Measurements from ENCODE around the gene PCBP3.

PCBP3 gene

DNA sequence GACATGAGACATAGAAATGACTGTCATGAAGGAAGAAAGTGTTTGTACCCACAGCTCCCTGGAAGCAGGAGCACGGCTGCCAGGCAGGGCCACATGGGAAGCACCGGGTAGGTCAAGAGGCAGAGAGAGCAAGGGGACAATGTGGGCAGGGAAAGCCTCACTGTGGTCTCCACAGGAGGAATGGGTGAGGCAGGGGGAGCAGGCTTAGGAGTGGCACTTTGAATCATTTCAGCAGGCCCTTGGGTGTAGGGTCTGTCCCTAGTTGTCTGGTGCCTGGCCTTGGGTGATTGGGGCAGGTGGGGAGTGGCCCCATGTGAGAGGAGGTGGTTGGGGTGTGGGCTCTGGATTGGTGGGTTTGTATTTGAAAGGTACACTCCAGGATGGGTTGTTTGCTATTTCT is 83.9 kb downstream of the PCBP3 start:
- no peak for DNase-seq

DNA sequence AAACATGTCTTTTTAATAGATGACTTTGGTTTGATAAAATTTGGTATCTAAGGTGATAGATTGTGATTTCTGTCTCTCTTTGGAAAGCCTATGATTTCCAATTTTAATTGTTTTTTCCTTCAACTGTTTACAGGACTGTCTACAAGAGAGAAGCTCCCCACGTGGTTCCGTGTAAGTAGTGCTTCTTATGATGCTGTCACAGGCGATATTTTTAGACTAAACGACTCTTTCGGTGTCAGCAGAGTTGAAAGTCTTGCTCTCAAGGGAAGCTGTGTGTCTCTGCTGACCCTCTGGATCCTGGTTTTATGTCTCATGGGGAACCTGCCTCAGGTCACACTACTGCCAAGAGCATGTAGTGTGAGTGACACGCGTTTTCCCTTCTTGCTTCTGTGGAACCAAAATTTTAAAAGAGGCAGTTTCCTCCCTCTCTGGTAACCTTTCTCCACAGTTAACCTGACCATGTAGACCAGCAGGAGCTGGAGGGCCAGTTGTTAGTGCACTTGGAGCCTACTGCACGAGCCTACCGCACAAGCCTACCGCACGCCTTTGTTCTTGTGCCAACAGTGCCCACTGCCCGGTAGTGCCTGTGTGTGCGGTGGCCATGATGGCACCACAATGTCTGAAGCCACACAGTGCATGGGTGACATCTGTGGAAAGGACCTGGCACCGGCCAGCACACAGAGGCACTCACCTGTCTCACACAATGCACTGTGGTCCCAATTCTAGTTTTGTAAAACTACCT is 91.9 kb downstream of the PCBP3 start:
- DNase-seq, result no peak

DNA sequence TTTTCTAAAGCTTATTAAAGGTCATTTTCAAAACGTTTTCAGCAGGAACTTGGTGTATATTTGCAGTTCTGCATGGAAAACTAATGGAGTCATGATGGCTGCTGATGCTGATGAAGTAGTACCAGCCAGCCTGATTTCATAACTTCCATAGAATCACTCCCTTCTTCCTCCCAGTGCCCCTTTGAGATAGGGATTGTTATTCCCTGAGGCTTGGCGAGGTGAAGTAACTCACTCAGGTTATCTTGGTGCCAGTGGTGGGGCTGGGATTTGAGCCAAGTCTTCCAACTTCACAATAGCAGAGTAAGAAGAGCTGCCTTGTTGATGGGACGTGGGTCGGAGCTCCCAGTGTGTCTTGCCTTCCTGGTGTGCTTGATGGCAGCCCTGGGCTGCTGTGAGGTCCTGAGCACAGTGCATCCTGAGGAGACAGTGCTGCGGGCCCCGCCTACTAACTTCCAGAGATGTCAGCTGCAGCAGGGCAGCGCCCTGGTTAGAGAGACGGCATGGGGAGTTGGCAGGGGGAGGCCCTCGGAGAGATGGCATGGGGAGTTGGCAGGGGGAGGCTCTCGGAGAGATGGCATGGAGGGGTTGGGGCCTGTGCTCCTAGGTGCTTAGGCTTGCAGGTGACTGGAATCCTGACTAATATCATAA is 92.6 kb downstream of the PCBP3 start:
- DNase-seq, result no peak

DNA sequence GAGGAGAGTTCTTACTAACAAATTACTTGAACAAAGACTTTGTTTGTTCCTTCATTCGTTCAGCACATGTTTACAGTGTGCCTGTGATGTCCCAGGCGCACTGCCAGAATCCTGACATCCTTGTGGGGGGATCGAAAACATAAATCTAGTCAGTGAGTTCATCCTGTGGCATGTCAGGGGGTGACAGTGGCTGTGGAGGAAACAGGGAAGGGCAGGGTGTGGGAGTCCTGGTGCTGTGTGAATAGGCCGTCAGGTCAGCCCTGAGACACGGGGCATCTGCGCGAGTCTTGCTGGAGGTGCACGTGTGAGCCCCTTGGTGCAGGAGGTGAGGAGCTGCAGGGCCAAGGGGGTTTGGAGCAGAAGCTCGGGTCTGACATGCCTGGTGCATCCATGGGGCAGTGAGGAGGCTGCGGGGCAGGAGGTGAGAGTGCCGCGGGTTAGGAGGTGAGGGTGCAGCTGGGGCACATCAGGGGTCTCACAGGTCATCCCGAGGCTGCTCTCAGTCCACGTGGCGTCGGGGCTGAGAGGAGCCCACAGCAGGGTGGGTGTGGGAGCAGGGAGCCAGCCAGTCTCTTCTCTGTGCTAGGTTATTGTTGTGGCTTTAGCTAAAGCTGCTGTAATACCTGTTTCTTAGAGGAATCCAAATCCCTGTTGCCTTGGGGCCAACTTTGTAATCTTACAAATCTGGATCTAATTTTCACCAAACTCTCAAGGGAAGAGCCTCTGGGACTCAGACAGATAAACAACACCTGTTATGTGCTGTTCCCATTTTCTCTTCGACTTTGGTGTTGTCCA is 93.4 kb downstream of the PCBP3 start:
- DNase-seq, result no peak

DNA sequence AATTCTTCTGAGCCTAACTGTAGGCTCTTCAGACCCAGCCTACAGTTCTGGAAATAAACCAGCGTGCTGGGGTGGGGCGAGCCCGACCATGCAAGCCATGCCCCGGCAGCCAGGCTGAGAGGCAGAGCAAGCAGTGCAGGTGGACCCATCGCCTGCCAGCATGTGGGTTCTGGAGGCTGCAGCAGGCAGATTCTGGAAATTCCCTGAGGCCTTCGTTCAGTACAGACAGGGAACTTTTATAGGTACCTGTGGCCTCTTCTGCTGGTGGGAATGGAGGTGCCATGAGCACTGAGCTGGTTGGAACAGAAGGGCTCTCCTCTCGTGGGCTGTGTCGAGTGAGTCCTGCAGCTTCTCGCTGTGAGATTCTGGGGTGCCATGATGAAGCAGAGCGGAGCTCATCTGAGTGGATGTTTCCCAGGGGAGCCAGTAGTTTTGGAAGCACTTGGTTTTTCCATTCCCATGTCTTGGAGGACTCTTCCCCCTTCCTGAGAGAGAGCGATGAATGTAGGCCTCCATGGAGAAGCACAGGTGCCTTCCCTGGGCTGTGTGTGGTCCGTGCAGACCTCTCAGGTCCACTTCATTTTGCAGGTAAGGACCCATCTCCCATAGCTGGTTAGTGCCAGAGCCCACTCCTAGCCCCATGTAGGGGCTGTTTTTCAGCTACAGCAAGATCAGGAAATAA is 94.1 kb downstream of the PCBP3 start:
- DNase-seq, result no peak

DNA sequence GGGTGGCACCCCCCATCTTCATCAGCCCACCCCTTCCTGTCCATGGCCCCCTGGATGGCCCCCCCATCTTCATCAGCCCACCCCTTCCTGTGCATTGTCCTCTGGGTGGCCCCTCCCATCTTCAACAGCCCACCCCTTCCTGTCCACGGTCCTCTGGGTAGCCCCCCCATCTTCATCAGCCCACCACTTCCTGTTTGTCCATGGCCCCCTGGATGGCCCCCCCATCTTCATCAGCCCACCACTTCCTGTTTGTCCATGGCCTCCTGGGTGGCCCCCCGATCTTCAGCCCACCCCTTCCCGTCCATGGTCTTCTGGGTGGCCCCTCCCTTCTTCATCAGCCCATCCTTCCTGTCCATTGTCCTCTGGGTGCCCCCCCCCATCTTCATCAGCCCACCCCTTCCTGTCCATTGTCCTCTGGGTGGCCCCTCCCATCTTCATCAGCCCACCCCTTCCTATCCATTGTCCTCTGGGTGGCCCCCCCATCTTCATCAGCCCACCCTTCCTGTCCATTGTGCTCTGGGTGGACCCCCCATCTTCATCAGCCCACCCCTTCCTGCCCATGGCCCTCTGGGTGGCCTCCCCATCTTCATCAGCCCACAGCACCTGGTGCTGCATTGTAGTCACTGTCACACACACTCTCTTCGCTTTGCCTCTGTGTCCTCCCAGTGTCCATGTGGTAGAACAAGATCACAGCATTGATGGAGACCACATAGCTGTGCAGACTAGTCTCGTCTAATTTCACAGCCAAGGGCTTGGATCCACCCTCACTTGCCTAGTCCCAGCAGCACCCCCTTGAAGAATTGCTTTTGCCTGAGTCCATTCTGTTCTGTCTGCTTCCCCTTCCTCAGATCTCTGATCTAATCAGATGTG is 95.9 kb downstream of the PCBP3 start:
- DNase-seq, result no peak

DNA sequence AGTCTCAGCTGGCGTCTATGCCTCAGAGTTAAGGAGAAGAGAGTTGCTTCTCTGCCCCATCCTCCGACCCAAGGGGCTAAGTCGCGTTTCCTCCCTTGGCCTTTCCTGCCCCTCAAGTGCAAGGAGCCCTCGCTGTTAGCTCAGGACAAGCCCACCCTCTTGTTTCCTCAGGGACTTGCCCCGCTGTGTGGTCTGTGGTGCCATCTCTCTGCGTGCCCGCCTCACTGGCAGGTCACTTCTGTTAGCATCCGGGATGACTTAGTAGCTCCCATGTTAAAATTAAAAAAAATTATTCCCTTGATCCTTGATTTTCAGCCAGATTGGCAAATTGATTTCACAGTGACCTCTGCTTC is 96.5 kb downstream of the PCBP3 start:
- no peak for DNase-seq

DNA sequence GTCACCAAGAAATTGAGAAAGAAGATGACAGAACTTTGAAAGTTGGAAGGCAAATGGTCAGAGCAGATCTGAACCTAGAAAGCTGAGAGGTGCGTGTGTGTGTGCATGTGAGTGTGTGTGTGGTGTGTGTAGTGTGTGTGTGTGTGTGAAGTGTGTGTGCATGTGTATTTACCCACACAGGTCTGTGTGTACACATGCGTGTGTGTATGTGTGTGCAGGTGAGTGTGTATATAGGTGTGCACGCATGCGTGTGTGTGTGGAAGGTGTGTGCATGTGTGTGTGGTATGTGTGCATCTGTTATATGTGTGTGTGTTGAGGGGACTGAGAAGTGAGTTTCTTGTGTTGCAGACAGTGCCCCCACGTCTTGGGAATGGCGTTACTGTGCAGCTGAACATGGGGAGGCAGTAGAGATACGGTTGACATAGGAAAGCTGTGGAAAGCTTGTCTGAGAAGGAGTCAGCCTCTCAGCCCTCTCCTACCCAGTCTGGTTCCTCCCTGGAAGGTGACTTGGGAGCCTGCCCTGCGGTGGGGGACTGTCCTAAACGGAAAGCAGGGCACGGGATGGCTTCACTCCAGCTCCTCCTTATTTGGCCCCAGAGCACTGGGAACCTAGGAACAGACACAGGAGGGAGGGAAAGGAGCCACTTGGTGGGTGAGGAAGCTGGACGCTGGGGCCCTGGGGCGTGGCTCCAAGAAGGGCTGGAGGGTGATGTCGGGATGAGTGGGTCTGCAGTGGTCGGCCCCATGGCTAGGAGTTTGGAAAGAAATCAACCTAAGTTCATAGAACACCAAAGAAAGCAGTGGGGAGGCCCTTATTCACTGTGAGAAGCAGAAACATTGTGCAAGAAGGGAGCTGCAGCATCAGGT is 97.2 kb downstream of the PCBP3 start:
- no peak for DNase-seq

DNA sequence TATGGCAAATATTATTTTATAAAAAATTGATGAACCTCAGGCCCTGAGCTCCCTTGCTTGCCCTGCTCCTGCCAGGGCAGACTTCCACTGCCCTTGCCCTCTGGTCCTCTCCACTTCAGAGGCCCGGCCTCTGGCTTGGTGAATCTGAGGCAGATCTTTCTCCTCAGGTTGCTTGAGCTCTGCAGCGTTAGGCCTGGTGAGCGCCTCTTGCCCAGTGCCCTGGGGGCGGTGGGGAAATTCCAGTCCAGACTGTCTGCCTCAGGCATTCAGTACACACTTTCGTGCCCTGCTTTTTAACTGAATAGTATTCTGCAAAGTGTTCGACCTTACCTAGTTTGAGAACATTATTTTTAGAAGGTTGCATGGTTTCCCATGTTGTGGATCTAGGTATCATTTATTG is 98.2 kb downstream of the PCBP3 start:
- no peak for DNase-seq

DNA sequence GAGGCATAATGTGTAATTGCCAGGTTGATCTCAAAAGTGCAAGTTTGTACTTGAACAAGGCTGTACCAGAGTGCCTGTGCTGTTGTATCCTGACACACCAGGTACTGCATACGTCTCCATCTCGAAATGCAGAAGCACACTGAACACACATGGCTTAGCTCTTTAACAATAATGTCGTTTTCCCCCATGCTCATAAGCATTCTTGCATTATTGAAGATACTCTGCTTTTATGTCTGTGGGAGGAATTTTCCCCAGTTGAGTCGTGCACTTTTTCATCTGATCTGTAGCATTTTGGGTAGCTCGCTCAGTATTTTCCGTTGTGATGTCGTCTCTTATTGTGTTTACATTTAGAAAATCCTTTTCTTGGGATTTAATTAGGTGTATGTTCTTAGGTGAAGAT is 98.7 kb downstream of the PCBP3 start:
- DNase-seq, result no peak

DNA sequence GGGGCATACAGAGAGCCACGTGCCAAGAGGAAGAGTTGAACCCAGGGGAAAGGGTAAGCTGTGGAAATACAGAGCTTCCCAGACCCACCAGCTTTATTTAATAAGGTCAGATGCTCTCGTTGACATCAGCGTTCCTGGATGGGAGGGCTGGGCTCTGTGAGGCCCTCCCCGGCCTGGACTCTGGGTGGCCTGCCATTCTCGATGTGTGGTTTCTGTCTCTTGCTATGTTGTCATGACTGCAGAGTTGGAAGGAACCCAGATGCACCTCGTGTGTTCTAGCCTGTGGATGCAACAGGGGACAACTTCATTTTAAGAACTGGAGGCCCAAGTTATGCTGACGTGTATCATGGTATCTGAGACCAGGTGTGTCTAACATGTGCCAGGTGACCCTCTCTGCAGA is 101.7 kb downstream of the PCBP3 start:
- no peak for DNase-seq

DNA sequence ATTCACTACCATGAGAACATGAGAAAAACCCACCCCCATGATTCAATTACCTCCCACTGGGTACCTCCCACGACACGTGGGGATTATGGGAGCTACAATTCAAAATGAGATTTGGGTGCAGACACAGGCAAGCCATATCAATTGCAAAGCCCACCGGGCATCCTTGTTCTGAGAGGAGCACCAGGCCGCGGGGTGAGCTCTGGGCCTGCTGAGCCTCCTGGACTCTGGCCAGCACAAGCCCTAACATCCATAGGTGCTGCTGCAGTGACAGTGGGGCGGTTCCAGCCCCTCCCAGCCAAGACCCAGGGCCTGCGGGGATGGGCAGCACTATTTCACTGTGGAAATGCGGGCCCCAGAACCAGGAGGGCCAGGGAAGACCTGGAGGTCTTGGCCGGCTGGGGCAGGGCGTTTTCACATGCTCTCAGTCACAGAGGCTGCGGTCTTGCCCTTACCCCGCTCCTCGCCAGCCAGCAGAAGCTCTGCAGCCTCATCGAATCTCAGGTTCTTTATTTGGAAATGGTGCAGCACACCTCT is 103.8 kb downstream of the PCBP3 start:
- DNase-seq, result no peak

DNA sequence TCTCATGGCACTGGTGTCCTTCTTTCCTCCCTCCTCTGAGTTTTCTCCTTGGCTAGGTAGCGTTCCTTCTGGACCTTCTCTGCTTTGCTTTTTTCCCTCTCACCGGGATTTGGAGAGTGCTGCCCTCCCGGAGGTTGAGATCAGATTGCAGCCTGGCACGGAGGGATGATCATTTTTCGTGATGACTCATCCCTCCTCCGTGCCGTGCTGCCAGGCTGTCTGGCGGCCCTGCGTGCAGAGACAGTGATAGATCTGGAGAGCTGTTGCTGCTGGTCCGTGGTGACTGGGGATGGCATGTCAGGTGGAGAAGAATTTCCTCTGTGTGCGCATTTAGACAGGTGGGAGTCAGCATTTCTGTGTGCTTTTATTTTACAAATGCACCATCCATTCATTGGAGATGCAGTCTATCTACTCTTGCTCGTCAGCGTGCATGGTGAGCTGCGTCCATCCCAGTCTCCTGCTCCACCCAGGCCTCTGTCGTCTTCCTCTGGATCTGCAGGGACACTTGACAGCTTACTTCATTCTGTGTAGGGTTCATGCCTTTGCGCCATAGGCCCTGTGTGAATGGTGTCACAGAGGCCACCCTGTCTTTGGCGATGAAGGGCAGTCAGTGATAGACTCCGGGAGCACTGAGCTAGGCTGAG is 104.4 kb downstream of the PCBP3 start:
- no peak for DNase-seq

DNA sequence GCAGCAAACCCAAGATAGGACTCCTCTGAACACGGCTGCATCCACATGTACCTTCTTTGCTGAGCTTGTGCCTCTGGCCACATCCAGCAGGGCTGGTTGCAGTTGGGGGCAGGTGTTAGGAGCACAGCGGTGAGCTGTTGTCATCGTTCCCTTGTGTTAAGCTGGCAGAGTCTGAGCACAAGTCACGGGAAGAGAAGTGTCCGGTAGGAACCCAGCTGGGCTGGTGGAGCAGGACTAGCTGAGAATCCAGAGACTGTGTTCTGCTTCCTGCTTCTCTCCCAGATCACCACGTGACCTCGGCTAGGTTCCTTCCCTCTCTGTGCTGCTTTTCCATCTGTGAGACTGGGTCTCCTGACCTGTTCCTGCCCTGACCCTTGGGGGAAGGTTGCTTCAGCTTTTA is 105.1 kb downstream of the PCBP3 start:
- no peak for DNase-seq

DNA sequence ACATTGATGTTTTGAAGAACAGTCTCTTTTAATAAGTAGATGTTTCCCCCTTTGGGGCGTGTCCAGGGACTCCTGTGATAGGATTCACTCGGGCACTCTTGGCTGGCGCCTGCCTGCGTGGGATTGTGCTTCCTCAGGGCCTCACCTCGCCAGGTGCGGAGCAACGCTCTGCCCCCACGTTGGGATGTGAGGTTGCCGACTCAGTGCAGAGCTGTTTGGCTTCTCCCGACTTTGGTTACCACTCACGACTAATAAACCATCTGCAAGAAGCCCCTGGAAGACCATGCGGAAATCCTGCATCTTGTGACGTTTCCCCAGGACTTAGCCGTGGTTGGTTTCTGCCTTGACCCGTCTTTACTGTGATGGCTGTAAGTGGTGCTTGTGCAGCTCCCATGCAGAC is 106.4 kb downstream of the PCBP3 start:
- no peak for DNase-seq

DNA sequence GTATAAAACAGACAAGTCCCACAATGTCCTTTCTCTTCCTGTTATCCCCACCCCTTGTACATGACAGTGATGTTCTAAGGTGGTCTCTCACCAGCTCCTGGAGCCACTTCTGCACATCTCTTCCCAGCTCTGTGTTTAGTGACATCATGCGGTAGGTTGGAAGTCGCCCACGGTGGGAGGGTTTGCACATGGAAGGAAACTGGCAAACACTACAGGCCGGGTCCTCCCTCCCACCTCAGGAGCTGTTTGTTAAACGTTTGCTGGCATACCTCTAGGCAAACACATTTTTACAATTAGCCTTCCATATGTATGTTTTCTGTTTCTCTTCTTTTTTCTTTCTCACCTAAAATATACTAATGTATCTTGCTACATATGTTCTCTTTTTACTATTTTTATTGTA is 107.4 kb downstream of the PCBP3 start:
- DNase-seq, result no peak

DNA sequence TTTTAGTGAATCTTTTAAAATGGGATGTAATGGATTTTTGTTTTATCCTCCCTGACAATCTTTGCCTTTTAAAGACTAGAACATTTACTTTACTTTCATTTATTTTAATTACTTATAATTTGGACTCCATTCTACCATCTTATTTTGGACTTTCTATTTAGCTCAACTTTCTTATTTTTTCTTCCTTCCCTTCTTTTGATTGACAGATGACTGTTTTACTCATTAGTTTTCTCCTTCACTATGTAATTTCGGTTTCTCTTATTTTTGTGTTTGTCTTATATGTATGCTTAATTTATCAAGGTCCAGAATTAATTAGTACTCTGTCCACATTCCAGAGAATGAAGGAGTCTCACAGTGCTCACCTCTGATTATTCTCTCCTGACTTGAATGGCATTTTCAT is 109.9 kb downstream of the PCBP3 start:
- DNase-seq, result no peak

DNA sequence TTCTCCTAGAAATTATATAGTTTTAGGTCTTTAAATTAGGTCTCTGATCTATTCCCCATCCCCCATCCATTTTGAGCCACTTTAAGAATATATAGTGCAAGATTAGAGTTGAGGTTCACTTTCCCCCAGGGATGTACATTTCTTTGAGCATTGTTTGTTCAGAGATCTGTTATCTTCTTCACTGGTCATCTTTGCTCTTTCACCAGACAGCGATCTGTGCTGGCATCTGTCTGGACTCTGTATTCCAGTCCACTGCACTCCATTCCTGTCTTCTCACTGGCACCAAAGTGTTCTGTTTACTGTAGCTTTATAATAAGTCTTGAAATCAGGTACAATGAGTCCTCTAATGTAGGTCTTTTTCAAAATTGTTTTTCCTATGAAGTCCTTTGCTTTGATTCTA is 112.5 kb downstream of the PCBP3 start:
- no peak for DNase-seq

DNA sequence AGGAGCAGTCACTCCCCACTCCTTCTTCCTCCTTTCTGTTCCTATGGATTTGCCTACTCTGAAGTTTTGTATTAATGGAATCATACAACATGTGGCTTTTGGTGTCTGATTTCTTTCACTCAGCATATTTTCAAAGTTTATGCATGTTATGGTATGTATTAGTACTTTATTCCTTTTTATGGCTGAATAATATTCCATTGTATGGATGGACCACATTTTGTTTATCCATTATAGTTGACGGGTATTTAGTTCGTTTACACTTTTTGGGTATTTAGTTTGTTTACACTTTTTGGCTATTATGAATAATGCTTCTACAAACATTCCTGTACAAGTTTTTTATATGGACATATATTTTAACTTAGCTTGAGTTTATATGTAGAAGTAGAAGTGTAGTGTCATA is 113.1 kb downstream of the PCBP3 start:
- DNase-seq, result no peak

DNA sequence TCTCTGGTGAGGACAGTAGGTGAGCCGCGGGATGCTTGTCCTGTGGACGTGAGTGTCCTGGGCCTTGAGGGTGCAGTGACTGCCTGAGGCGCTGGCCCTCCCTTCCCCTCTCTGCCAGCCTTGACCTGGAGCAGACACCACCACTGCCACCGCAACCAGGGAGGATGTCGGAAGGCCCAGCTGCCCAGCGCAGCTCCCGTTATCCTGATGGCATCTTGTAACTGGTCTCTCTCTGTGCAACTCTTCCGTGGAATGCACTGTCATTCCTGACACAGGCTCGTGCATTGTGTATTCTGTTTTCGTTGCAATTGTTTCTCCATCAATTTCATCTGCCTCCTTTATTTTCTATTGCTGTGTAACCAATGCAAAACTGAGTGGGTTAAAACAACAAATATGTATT is 118.2 kb downstream of the PCBP3 start:
- no peak for DNase-seq

DNA sequence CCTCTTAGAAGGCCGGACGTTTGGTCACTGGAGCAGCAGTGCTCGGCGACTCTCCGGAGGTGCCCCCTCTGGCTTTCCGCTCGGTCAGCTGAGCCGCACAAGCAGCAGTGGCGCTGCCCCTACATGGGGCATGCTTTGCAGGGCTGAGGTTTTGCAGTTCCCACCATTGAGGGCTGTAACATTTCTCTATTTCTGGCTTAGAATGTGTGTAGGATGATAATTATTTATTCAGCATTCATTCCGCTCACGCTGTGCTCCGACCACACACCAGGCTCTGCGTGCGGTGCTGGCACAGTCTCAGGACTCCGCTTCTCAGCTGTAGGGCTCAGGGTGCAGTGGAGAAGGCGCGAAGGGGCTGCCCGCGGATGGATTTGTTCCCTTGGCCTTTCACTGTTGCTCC is 119.5 kb downstream of the PCBP3 start:
- no peak for DNase-seq

Measured in right forelimb (tissue), 1 donor.